Neural progenitor cell (in vitro differentiated cells): ENCODE measurements around the gene C4A. TPM values are rescaled to one million over a fixed set of nuclear protein-coding genes. Genes with fewer than 3 reads are reported as not detected.

ENCODE experiments used
- DNase-seq: peaks from one replicate; pipeline ENCODE4 v3.0.0-alpha.2; 2016; ENCODE audit warnings: low spot score
- H2AFZ ChIP-seq: fragments of 200-600 bp; sonication (generic); replicated peaks from 2 replicates; pipeline ENCODE4 v1.6.1; 2016; ENCODE audit warnings: antibody characterized with exemption
- H3F3A ChIP-seq: fragments of 200-600 bp; sonication (generic); 2 replicates; pipeline ENCODE4 v1.6.1; 2016; ENCODE audit warnings: antibody characterized with exemption, low read depth
- H3K27ac ChIP-seq: fragments of 200-600 bp; sonication (generic); 2 replicates; pipeline ENCODE4 v1.5.1; 2016; ENCODE audit warnings: mild to moderate bottlenecking
- H3K27me3 ChIP-seq: fragments of 200-600 bp; sonication (generic); 2 replicates; pipeline ENCODE4 v1.6.1; 2016; ENCODE audit warnings: mild to moderate bottlenecking, moderate library complexity
- H3K36me3 ChIP-seq: fragments of 200-600 bp; sonication (generic); 2 replicates; pipeline ENCODE4 v1.5.1; 2016
- H3K4me1 ChIP-seq: fragments of 200-600 bp; sonication (generic); 2 replicates; pipeline ENCODE4 v1.6.1; 2016; ENCODE audit warnings: mixed run types
- H3K4me2 ChIP-seq: fragments of 200-600 bp; sonication (generic); 2 replicates; pipeline ENCODE4 v1.6.1; 2016
- H3K4me3 ChIP-seq: fragments of 200-600 bp; sonication (generic); 2 replicates; pipeline ENCODE4 v1.5.1; 2016
- H3K79me2 ChIP-seq: fragments of 200-600 bp; sonication (generic); 2 replicates; pipeline ENCODE4 v1.6.1; 2016; ENCODE audit warnings: low read depth
- H3K9ac ChIP-seq: fragments of 200-600 bp; sonication (generic); 2 replicates; pipeline ENCODE4 v1.6.1; 2016
- H3K9me3 ChIP-seq: fragments of 200-600 bp; sonication (generic); 2 replicates; pipeline ENCODE4 v1.5.1; 2016; ENCODE audit warnings: low read depth
- H4K20me1 ChIP-seq: fragments of 200-600 bp; sonication (generic); 2 replicates; pipeline ENCODE4 v1.6.1; 2016; ENCODE audit warnings: low read depth
- H3K27ac Mint-ChIP-seq: 3 replicates; pipeline ENCODE4 v1.8.0; 2021; ENCODE audit warnings: mixed read lengths
- H3K27me3 Mint-ChIP-seq: 2 replicates; pipeline ENCODE4 v1.8.0; 2022; ENCODE audit warnings: low read depth, mild to moderate bottlenecking, inconsistent platforms, moderate library complexity, mixed read lengths; ENCODE audit not compliant: insufficient read depth
- H3K36me3 Mint-ChIP-seq: 3 replicates; pipeline ENCODE4 v1.8.0; 2021; ENCODE audit warnings: mixed read lengths
- H3K4me1 Mint-ChIP-seq: 3 replicates; pipeline ENCODE4 v1.8.0; 2021; ENCODE audit warnings: mixed read lengths
- H3K4me3 Mint-ChIP-seq: 3 replicates; pipeline ENCODE4 v1.8.0; 2021; ENCODE audit warnings: mild to moderate bottlenecking, moderate library complexity, mixed read lengths
- H3K9me3 Mint-ChIP-seq: 3 replicates; pipeline ENCODE4 v1.8.0; 2020; ENCODE audit warnings: mixed read lengths
- EZH2 ChIP-seq: fragments of 200-600 bp; sonication (generic); IDR thresholded peaks from 2 replicates; pipeline ENCODE4 v1.6.1; 2017; ENCODE audit warnings: antibody characterized with exemption, mild to moderate bottlenecking, moderate library complexity
- EZH2phosphoT487 ChIP-seq: fragments of 200-600 bp; sonication (generic); IDR thresholded peaks from 2 replicates; pipeline ENCODE4 v1.6.1; 2017; ENCODE audit warnings: antibody characterized with exemption
- total RNA-seq: library from RNA; depleted of rRNA; stranded (reverse); fragments of >200 nt; gene quantifications from 2 replicates; pipeline ENCODE4 v1.2.3, GENCODE V29; 2015; ENCODE audit warnings: low replicate concordance
- TF ChIP-seq, protein P1 (sequence below): fragments of 200-600 bp; sonication (generic); IDR thresholded peaks from 2 replicates; pipeline ENCODE4 v1.5.1; 2017; ENCODE audit warnings: antibody characterized with exemption, mild to moderate bottlenecking

Gene C4A
- total RNA-seq, 1 donor from 2014 or later: 4.3 TPM

DNA sequence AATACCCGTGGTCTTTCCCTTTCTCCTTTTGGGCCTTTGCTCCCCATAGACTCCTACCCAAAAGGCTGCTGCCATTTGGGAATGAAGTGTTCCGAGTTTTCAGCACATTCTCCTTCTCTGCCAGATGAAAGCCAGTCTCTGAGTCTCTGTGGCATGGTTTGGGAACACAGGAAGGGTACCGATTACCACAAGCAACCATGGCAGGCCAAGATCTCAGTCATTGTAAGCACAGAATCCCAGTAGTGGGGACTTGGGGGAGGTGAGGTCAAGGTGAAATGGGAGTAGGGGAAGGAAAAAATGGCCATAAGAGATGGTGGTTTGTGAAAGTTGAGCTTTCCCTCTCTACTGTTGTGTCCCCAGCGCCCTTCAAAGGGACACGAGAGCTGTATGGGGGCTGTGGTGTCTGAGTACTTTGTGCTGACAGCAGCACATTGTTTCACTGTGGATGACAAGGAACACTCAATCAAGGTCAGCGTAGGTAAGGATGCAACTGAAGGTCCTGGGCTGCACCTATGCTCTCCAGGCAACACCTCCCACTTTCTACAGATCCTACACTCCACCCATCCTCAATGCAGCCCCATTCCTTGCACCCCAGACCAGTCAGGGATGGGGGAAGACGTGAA is 31.8 kb upstream of the C4A start:
- Histone ChIP-seq H2AFZ (no peak overlapping the region), H3K4me1 (no peaks in the 10 kb centered on the region), H3K9ac (no peak overlapping the region), H4K20me1 (no peaks in the 10 kb centered on the region), H3K27ac (no peak overlapping the region), H3K4me3 (no peak overlapping the region), H3K27me3 (peaks cover 11% of the 10 kb centered on the region), H3K36me3 (no peaks in the 10 kb centered on the region), H3F3A (peaks cover 10% of the 10 kb centered on the region), H3K79me2 (no peaks in the 10 kb centered on the region), H3K9me3 (no peaks in the 10 kb centered on the region), H3K4me2 (no peak overlapping the region)
- TF ChIP-seq EZH2phosphoT487: no peak
- TF ChIP-seq EZH2: no peak
- TF ChIP-seq, protein P1, sequence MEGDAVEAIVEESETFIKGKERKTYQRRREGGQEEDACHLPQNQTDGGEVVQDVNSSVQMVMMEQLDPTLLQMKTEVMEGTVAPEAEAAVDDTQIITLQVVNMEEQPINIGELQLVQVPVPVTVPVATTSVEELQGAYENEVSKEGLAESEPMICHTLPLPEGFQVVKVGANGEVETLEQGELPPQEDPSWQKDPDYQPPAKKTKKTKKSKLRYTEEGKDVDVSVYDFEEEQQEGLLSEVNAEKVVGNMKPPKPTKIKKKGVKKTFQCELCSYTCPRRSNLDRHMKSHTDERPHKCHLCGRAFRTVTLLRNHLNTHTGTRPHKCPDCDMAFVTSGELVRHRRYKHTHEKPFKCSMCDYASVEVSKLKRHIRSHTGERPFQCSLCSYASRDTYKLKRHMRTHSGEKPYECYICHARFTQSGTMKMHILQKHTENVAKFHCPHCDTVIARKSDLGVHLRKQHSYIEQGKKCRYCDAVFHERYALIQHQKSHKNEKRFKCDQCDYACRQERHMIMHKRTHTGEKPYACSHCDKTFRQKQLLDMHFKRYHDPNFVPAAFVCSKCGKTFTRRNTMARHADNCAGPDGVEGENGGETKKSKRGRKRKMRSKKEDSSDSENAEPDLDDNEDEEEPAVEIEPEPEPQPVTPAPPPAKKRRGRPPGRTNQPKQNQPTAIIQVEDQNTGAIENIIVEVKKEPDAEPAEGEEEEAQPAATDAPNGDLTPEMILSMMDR: no peak
- DNase-seq: no peak
- Mint-ChIP-seq H3K27me3 (peaks cover 11% of the 10 kb centered on the region), H3K4me1 (peaks cover 9% of the 10 kb centered on the region), H3K27ac (no peak overlapping the region), H3K36me3 (peaks cover 12% of the 10 kb centered on the region), H3K9me3 (no peaks in the 10 kb centered on the region), H3K4me3 (no peak overlapping the region)

DNA sequence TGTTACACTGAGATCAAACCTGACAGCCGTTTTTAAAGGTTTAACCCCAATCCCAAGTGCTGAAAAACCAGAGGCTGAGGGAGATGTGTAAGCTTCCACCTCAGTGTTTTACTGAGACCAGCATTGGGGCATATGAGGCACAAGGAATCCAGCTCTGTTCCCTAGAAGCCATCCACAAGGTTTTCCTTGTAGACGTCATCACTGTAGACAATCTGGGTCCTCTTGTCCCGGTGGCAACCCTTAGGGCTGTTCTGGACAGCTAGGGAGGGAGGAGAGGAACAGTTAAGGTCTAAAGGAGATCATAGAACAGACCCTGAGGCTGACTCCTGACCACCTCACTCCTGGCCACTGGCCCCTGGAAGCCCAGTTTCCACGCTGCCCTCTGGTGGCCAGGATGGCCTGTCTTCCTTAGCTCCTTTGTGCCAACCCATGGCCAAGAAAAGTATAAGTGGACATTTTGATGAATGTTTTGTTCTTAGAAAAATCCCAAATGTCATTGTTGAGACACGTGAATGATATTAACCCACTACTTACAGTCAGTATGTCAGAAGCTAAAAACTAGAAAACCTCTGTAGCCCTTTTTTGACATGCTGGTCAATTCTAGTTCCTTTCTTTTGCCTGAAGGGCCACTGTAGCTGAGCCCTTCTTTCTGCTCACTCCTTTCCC is 29.6 kb upstream of the C4A start:
- Mint-ChIP-seq H3K27ac (no peak overlapping the region), H3K9me3 (no peaks in the 10 kb centered on the region), H3K36me3 (peaks cover 17% of the 10 kb centered on the region), H3K27me3 (peaks cover 11% of the 10 kb centered on the region), H3K4me3 (no peak overlapping the region), H3K4me1 (peaks cover 4% of the 10 kb centered on the region)
- H3K9ac ChIP-seq: no peak overlapping the region
- peaks cover 5% of the 10 kb centered on the region for H3K36me3 ChIP-seq
- H3K27ac ChIP-seq: peak overlapping the region; percentile 18
- H3K27me3 ChIP-seq: peaks cover 11% of the 10 kb centered on the region
- no peak overlapping the region for H3K4me2 ChIP-seq
- peaks cover 7% of the 10 kb centered on the region for H3K79me2 ChIP-seq
- H3K4me3 ChIP-seq: no peak overlapping the region
- H3K9me3 ChIP-seq: no peaks in the 10 kb centered on the region
- TF ChIP-seq, protein P1: peak; percentile 89
- TF ChIP-seq EZH2phosphoT487: no peak
- TF ChIP-seq EZH2: no peak
- H4K20me1 ChIP-seq: no peaks in the 10 kb centered on the region
- peaks cover 10% of the 10 kb centered on the region for H3F3A ChIP-seq
- peak; percentile 84 for DNase-seq
- H2AFZ ChIP-seq: no peak overlapping the region
- no peaks in the 10 kb centered on the region for H3K4me1 ChIP-seq

DNA sequence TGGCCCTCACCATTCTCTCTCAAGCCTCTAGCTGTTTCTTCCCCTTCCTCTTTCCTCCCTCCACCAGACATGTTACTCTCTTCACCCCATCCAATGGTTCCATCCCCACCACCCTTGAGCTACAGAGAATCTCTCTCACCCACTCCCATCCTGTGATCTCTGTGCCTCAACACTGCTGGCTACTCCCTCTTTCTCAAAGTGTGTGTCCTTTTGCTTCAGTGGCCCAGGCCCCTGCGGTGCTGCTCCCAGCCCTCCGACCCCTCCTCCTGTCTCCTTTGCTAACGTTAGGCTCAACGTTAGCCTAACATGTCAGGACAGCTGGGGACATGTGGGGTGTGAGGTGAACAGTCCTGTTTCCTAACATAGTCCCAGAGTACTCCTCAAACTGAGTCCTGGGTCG is 29.0 kb upstream of the C4A start:
- H3K4me1 ChIP-seq: peaks cover 4% of the 10 kb centered on the region
- H3K9ac ChIP-seq: no peak overlapping the region
- peaks cover 5% of the 10 kb centered on the region for H3K27me3 ChIP-seq
- peaks cover 7% of the 10 kb centered on the region for H3K27me3 Mint-ChIP-seq
- peaks cover 10% of the 10 kb centered on the region for H3K4me1 Mint-ChIP-seq
- H3K4me2 ChIP-seq: no peak overlapping the region
- H3K27ac Mint-ChIP-seq: no peak overlapping the region
- no peak overlapping the region for H3K4me3 Mint-ChIP-seq
- no peaks in the 10 kb centered on the region for H3K9me3 ChIP-seq
- no peaks in the 10 kb centered on the region for H3K9me3 Mint-ChIP-seq
- H3F3A ChIP-seq: peaks cover 10% of the 10 kb centered on the region
- H4K20me1 ChIP-seq: no peaks in the 10 kb centered on the region
- peak overlapping the region; percentile 18 for H3K27ac ChIP-seq
- no peak overlapping the region for H2AFZ ChIP-seq
- H3K36me3 Mint-ChIP-seq: peaks cover 17% of the 10 kb centered on the region
- H3K36me3 ChIP-seq: peaks cover 5% of the 10 kb centered on the region
- DNase-seq: no peak
- TF ChIP-seq EZH2 (no peak), EZH2phosphoT487 (no peak)
- TF ChIP-seq, protein P1: no peak
- no peak overlapping the region for H3K4me3 ChIP-seq
- H3K79me2 ChIP-seq: peaks cover 13% of the 10 kb centered on the region
